HG03095 (cell line): ENCODE data around the gene FRMD5.

Source experiments
- ATAC-seq: cut with Tn5 transposase; IDR thresholded peaks from one replicate; pipeline ENCODE4 v1.9.1; 2021; ENCODE audit warnings: moderate library complexity; ENCODE audit not compliant: unreplicated experiment

FRMD5 gene

GRCh38 chr15:43981576-43981975 lies 213.5 kb downstream of the FRMD5 start:
- ATAC-seq: no peak

DNA sequence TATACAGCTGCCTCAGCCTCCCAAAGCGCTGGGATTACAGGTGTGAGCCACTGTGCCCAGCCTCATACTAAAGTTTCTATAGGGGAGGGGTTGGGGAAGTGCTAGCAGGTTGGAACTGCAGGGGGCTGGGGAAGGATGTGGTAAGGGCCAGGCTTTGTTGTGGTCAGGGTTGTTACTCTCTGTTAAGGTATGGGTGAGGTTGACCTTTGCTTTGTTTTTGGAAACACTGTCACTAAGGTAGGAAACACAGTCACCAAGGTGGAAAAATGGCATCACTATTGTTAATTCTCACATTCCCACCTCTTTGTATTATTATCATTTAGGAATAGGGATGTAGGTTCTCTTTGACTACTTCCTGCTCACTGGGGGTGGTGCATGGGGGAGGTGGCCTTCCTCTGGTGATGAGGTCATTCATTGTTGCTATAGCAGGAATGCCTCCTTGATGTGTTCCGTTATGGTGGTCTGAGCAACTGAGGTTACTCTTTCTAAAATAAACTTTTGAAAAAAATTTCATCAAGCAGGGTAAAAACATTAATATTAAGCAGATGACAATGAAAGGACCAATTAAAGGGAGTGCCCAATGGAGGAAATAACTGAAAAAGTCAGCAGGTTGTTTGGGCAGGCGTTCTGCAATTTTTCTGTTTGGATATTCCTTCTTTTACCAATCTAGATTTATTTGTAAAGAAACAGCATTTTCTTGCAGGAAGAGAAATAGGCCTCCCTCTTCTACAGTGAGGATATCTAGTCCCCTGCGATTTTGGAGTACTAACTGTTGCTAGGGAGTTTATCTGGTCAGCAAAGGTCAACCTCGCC lies 217.8 kb downstream of the FRMD5 start:
- no peak for ATAC-seq

DNA sequence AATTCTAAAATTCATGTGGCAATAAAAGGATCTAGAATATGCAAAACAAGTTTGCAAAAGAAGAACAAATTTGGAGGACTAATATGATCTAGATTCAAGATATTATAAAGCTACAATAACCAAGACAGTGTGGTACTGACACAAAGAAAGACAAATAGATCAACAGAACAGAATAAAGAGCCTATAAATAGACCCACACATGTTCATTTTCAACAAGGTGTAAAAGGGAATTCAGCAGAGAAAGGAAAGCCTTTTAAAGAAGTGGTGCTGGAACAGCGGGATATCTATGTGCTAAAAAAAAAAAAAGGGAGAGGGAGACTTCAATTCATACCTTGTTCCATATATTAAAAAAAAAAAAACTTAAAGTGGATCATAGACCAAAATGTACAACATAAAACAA lies 219.3 kb downstream of the FRMD5 start:
- ATAC-seq: no peak

- ATAC-seq: no peak
Measured at GRCh38 chr15:43975326-43975725, 219.7 kb downstream of the FRMD5 start.

GRCh38 chr15:43974852-43975251 lies 220.2 kb downstream of the FRMD5 start:
- ATAC-seq: no peak

GRCh38 chr15:43969802-43970375 lies 225.2 kb downstream of the FRMD5 start:
- no peak for ATAC-seq

DNA sequence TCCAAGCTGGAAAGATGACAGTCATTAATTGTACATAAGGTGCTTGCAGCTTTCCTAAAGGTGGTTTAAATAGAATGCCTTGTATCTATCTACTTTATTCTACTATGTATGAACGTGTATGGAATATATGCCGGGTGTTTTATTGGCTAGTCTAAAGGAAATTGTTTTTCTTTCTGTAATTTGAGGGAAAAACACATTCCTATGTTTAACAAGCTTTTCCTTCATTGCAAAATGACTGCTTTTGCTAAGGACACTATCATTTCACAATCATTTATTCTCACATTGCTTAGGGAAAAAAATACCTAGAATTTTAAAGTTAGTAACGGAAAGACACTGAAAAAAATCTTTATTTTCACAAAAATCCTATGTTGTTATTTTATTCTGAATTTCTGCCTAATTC lies 226.5 kb downstream of the FRMD5 start:
- ATAC-seq: no peak

DNA sequence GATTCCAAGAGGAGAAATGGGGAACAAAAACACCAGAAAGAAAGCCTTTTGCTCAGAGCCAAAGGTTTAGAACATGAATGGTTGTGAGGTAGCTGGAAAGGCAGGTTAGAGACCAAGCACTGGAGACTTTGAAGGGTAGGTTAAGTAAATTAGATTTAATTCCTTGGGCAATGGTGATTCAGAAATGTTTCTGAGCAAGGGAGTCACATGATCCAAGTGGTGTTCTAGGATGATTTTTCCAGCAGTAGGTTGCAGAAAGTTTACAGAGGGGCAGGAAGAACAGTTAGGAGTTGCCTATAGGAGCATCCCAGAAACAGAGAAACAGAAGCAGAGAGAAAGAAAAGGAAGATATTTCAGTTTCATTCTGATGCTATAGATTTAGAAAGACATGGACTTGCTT lies 228.4 kb downstream of the FRMD5 start:
- ATAC-seq: no peak

- no peak for ATAC-seq
Measured at GRCh38 chr15:43958861-43959330, 236.2 kb downstream of the FRMD5 start.

DNA sequence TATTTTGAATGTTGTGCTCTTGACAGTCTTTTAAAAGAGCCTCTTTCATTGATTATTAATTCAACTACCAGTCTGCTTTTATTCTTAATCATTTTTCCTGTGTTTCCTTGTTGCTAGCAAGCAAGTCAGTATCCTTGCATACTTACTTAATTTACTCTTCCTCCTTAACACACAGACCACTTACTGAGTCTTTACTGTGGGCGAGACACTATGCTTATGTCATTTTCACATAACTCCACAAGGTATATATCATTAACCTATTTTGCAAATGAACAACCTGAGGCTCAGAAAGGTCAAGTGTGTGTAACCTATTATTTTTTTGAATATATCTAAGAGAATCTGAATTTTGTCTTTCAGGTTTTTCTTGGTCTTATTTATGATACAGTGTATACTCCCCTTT lies 237.3 kb downstream of the FRMD5 start:
- no peak for ATAC-seq

DNA sequence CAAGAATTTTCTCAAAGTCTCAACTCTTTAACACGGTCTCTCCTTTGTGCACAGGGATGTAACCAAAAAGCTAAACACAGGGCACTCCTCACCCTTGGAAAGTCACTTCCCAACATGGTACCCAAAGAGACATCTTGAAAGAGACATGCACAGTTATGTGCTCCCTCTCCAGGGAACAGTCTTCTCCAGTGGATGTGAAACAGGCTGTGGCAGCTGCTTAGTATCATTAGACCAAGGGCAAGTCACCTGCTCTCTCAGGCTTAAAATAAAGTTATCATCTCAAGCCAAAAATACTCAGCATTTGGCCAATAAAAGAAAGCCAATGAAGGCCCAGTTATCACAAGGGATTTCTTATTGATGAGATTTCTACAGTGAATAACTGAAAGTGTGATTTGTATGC lies 239.9 kb downstream of the FRMD5 start:
- ATAC-seq: no peak

GRCh38 chr15:43954181-43954621 lies 240.9 kb downstream of the FRMD5 start:
- no peak for ATAC-seq

GRCh38 chr15:43953402-43953801 lies 241.7 kb downstream of the FRMD5 start:
- no peak for ATAC-seq

DNA sequence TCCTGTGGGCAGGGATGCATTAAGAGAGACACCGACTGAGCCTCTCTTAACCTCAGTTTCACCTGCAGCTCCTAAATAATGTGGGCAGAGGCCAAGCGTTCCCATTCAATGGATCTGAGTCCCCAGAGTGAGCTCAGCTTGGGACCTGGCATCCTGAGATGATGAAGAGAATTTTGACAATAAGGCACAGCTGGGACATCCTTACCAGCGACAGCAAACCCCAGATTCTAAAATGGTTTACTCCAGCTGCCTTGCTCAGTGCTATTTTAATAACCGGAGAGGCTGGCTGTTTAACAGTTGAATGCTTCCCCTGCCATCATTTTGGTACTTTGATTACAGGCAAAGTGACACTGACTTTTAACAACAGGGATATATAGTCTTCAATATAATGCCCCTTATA lies 244.5 kb downstream of the FRMD5 start:
- ATAC-seq: no peak

GRCh38 chr15:43948691-43949325 lies 246.3 kb downstream of the FRMD5 start:
- no peak for ATAC-seq

GRCh38 chr15:43943511-43943910 lies 251.6 kb downstream of the FRMD5 start:
- ATAC-seq: no peak

DNA sequence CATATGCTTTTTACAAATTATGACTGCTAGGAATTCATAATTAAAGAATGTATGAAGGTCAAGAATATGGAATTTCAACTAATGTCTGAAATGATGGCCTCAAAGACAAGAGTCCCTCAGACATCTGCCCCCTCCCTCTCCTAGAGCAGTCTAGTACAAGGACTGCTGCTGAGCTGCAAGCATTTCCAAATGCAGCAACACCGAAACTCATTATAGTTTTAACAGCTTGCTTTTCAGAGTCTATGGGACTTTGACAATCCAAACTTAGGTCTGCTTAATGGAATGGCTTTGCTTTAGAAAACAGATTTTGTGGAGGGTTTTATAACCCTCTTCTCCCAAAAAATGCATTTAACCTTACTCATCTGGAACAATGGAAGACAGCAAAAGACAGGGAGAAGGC lies 252.9 kb downstream of the FRMD5 start:
- no peak for ATAC-seq

- ATAC-seq: peak; percentile 53
Measured at GRCh38 chr15:43941555-43941954, 253.5 kb downstream of the FRMD5 start.

- ATAC-seq: no peak
Measured at GRCh38 chr15:43941071-43941470, 254.0 kb downstream of the FRMD5 start.

- no peak for ATAC-seq
Measured at GRCh38 chr15:43939070-43939469, 256.0 kb downstream of the FRMD5 start.

DNA sequence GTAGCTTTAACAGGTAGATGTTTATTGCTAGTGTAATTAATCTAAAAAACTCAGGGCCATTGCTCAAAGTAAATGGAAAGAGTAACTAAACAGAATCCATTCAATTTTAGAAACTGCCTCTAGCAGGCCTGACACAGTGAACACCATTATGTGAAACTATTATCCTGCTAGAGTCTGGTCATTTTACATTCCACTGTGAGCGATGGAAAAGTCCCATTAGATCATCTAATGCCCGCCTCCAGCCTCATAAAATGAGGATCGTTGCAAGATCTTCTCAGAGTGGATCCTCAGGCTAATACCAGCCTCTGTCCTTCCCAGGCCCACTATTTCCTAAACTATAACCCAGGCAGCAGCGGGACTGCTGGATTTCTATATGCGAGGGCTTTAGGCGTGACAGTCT lies 260.6 kb downstream of the FRMD5 start:
- ATAC-seq: no peak

DNA sequence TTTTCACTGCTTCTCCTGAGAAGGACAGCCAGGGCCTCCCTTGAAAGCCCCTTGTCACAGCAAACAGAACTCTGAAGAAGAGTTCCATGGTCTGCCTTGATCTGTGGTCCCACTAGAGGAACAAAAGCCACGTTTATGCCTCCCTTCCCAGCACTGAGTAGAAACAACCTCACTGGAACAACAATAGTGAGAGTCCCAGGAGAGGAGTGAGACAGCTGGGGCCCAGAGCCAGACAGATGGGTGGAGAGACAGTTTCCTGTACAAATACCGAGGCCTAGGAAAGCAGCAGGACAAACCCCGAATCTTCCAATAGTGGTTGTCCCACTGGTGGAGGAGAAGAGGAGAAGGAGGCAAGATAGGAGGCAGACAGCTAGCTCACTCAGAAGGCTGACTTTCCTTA lies 262.2 kb downstream of the FRMD5 start:
- no peak for ATAC-seq
